Type B pancreatic cell (in vitro differentiated cells): Measurements from ENCODE around the gene SPINT1. TPM values are rescaled to one million over a fixed set of nuclear protein-coding genes. Genes with fewer than 3 reads are reported as not detected.
A peak's percentile ranks its signal among the peaks of the same experiment; 100 is the strongest.

ENCODE experiments used
- DNase-seq: peaks from one replicate; pipeline ENCODE4 v3.0.0; 2021; ENCODE audit warnings: mixed read lengths; ENCODE audit not compliant: unreplicated experiment; ENCODE audit errors: extremely low spot score
- H3K27ac Mint-ChIP-seq: 2 replicates; pipeline ENCODE4 v1.8.0; 2021; ENCODE audit warnings: mild to moderate bottlenecking, mixed read lengths
- H3K27me3 Mint-ChIP-seq: 2 replicates; pipeline ENCODE4 v1.8.0; 2021; ENCODE audit warnings: mixed read lengths
- H3K36me3 Mint-ChIP-seq: 2 replicates; pipeline ENCODE4 v1.8.0; 2021; ENCODE audit warnings: mixed read lengths
- H3K4me1 Mint-ChIP-seq: one replicate; pipeline ENCODE4 v1.8.0; 2021; ENCODE audit warnings: mixed read lengths; ENCODE audit not compliant: unreplicated experiment
- H3K4me3 Mint-ChIP-seq: 2 replicates; pipeline ENCODE4 v1.8.0; 2021; ENCODE audit warnings: mild to moderate bottlenecking, mixed read lengths
- H3K9me3 Mint-ChIP-seq: 2 replicates; pipeline ENCODE4 v1.8.0; 2021; ENCODE audit warnings: mixed read lengths
- CTCF ChIP-seq: fragments of 200-600 bp; sonication (generic); conservative IDR thresholded peaks from 2 replicates; pipeline ENCODE4 v1.5.0; 2021; ENCODE audit warnings: antibody characterized with exemption, mild to moderate bottlenecking
- total RNA-seq: library from RNA; stranded (reverse); gene quantifications from 2 replicates; pipeline ENCODE4 v1.2.1, GENCODE V29; 2021; ENCODE audit warnings: low replicate concordance

SPINT1 gene
- total RNA-seq, 1 donor from 2014 or later: 156 TPM

- Mint-ChIP-seq H3K27ac (peak overlapping the region; percentile 96), H3K4me1 (peaks cover 15% of the 10 kb centered on the region), H3K27me3 (peaks cover 14% of the 10 kb centered on the region), H3K9me3 (no peaks in the 10 kb centered on the region), H3K4me3 (peak overlapping the region; percentile 90), H3K36me3 (no peaks in the 10 kb centered on the region)
- DNase-seq: no peak
- no peak for TF ChIP-seq CTCF
Observed at GRCh38 chr15:40872791-40873693, 29.2 kb downstream of the SPINT1 start.

GRCh38 chr15:40873694-40874561 is 30.1 kb downstream of the SPINT1 start, which contains the start of gene RHOV:
Gene RHOV, minus strand, starts transcription at chr15:40874234. Its CDS starts 95 bp downstream, at chr15:40874139.
- peak within 1 kb of the TSS; percentile 91 for H3K4me3 Mint-ChIP-seq
- DNase-seq: peak; percentile 79

GRCh38 chr15:40875991-40876730 is 32.3 kb downstream of the SPINT1 start:
- no peak for TF ChIP-seq CTCF
- no peaks in the 10 kb centered on the region for H3K36me3 Mint-ChIP-seq
- peak overlapping the region; percentile 91 for H3K27ac Mint-ChIP-seq
- DNase-seq: no peak
- H3K27me3 Mint-ChIP-seq: peaks cover 11% of the 10 kb centered on the region
- H3K9me3 Mint-ChIP-seq: no peaks in the 10 kb centered on the region
- peak overlapping the region; percentile 33 for H3K4me3 Mint-ChIP-seq
- peaks cover 10% of the 10 kb centered on the region for H3K4me1 Mint-ChIP-seq

More at GRCh38 chr15:40873694-40874561, 30.1 kb downstream of the SPINT1 start, which contains the start of gene RHOV:
- peak; percentile 57 for TF ChIP-seq CTCF
- Mint-ChIP-seq H3K27me3 (peaks cover 14% of the 10 kb centered on the region), H3K27ac (peak within 1 kb of the TSS; percentile 96), H3K4me1 (peaks cover 15% of the 10 kb centered on the region), H3K9me3 (no peaks in the 10 kb centered on the region), H3K36me3 (no peaks in the 10 kb centered on the region)

- no peak for TF ChIP-seq CTCF
- DNase-seq: no peak
- Mint-ChIP-seq H3K4me3 (no peak overlapping the region), H3K27ac (peak overlapping the region; percentile 77), H3K4me1 (peaks cover 10% of the 10 kb centered on the region), H3K27me3 (peaks cover 6% of the 10 kb centered on the region), H3K36me3 (no peaks in the 10 kb centered on the region), H3K9me3 (no peaks in the 10 kb centered on the region)
Observed at GRCh38 chr15:40877694-40878093, 33.8 kb downstream of the SPINT1 start.

- H3K27ac Mint-ChIP-seq: peak overlapping the region; percentile 96
- no peak for DNase-seq
- H3K4me3 Mint-ChIP-seq: peak overlapping the region; percentile 51
- no peaks in the 10 kb centered on the region for H3K36me3 Mint-ChIP-seq
- no peaks in the 10 kb centered on the region for H3K9me3 Mint-ChIP-seq
- peaks cover 10% of the 10 kb centered on the region for H3K4me1 Mint-ChIP-seq
- no peak for TF ChIP-seq CTCF
- peaks cover 6% of the 10 kb centered on the region for H3K27me3 Mint-ChIP-seq
Observed at GRCh38 chr15:40878785-40879184, 34.9 kb downstream of the SPINT1 start.
